ENCODE measurements around the gene AKAP3. TPM values are rescaled to one million over a fixed set of nuclear protein-coding genes. Genes with fewer than 3 reads are reported as not detected.

The AKAP3 gene
- total and polyA plus RNA-seq, 10 of the 15 experiments (the other 5 are each of a cell fraction or from before 2014, with no cell fraction given) = 0.40 to 2.4 (median 1.3) TPM

DNA sequence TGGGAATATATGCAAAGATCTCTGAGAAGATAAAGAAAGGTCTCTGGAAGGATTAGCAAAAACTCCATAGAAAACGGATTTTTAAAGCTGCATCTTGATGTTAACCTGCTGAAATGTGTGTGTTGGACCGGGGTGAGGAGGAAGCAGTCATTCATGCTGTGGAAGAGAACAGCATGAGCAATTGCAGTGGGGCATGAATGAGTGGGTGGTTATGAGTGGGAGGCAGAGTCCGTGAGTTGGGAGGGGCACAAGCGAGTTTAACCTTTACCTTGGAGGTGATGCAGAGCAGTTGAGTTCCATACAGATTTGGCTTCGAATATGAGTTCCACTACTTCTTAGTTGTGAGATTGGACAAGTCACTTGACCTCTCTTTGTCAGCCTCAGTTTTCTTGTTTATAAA, 41.9 kb upstream of the AKAP3 start:
- Histone ChIP-seq H3K4me3 (no peak overlapping the region), H3K27me3 (replicated peaks in 1 of 2; ENCODE audit: control insufficient read depth in 2 of 2, insufficient read depth in 2 of 2, low read length in 1 of 2) (no peaks in the 10 kb centered on the region), H3K27ac (ENCODE audit: control insufficient read depth, insufficient read depth) (no peak overlapping the region), H3K79me2 (ENCODE audit: control insufficient read depth, insufficient read depth, low read length) (no peaks in the 10 kb centered on the region), H3K9ac (ENCODE audit: control insufficient read depth, insufficient read depth, low read length) (no peak overlapping the region), H3K4me2 (ENCODE audit: control insufficient read depth, insufficient read depth) (no peak overlapping the region), H3K4me1 (ENCODE audit: control insufficient read depth, insufficient read depth, low read length) (no peaks in the 10 kb centered on the region), H4K20me1 (ENCODE audit: control insufficient read depth, insufficient read depth) (no peaks in the 10 kb centered on the region), H3K36me3 (ENCODE audit: control insufficient read depth in 2 of 2, insufficient read depth in 2 of 2, low read length in 1 of 2) (peaks cover 2 to 19% of the 10 kb centered on the region in 2 experiments), H2AFZ (ENCODE audit: control insufficient read depth, low read depth, low read length) (no peak overlapping the region), H3K9me3 (replicated peaks; ENCODE audit: control insufficient read depth, insufficient read depth, low read length) (no peaks in the 10 kb centered on the region)
- ChIA-PET RAD21 (ENCODE audit: unreplicated experiment) (no interaction called here), CTCF (interaction anchor here (0.6 kb wide), 1 partner anchor 223 kb away, joined by 3 read pairs; no protein-coding TSS in a partner anchor), SMC1A (ENCODE audit: uncharacterized antibody, unreplicated experiment) (no interaction called here), POLR2A (no interaction called here)
- BruUV-seq (replicated peaks) = no TSS peak
- ATAC-seq (no peak), FAIRE-seq (no peak), DNase-seq (ENCODE audit: low read depth, low spot score) (no peak)
- WGBS (ENCODE audit: insufficient coverage, insufficient replicate concordance, low lambda C conversion rate, missing lambda C conversion rate) = 90% methylated on average over 5 of the region's 5 CpGs
- intact Hi-C loops (cut with micrococcal nuclease; ENCODE audit: unreplicated experiment) = no loop called here
- in situ Hi-C loops (cut with MboI) = no loop called here
- TF ChIP-seq, protein P1, sequence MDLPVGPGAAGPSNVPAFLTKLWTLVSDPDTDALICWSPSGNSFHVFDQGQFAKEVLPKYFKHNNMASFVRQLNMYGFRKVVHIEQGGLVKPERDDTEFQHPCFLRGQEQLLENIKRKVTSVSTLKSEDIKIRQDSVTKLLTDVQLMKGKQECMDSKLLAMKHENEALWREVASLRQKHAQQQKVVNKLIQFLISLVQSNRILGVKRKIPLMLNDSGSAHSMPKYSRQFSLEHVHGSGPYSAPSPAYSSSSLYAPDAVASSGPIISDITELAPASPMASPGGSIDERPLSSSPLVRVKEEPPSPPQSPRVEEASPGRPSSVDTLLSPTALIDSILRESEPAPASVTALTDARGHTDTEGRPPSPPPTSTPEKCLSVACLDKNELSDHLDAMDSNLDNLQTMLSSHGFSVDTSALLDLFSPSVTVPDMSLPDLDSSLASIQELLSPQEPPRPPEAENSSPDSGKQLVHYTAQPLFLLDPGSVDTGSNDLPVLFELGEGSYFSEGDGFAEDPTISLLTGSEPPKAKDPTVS (IDR thresholded peaks at IDR 0.05; ENCODE audit: low read depth, low read length) = no peak
- TF ChIP-seq CHD1 (IDR thresholded peaks at IDR 0.05; ENCODE audit: low read depth, low read length) = no peak
- no peak for TF ChIP-seq ZNF274 (IDR thresholded peaks at IDR 0.05; ENCODE audit: insufficient read depth, insufficient read length)
- TF ChIP-seq, protein P2, sequence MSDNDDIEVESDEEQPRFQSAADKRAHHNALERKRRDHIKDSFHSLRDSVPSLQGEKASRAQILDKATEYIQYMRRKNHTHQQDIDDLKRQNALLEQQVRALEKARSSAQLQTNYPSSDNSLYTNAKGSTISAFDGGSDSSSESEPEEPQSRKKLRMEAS (IDR thresholded peaks at IDR 0.05; ENCODE audit: low read depth, low read length) = no peak
- TF ChIP-seq, protein P3, sequence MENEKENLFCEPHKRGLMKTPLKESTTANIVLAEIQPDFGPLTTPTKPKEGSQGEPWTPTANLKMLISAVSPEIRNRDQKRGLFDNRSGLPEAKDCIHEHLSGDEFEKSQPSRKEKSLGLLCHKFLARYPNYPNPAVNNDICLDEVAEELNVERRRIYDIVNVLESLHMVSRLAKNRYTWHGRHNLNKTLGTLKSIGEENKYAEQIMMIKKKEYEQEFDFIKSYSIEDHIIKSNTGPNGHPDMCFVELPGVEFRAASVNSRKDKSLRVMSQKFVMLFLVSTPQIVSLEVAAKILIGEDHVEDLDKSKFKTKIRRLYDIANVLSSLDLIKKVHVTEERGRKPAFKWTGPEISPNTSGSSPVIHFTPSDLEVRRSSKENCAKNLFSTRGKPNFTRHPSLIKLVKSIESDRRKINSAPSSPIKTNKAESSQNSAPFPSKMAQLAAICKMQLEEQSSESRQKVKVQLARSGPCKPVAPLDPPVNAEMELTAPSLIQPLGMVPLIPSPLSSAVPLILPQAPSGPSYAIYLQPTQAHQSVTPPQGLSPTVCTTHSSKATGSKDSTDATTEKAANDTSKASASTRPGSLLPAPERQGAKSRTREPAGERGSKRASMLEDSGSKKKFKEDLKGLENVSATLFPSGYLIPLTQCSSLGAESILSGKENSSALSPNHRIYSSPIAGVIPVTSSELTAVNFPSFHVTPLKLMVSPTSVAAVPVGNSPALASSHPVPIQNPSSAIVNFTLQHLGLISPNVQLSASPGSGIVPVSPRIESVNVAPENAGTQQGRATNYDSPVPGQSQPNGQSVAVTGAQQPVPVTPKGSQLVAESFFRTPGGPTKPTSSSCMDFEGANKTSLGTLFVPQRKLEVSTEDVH (IDR thresholded peaks at IDR 0.05; ENCODE audit: low read depth, partially characterized antibody) = no peak
- no peak for TF ChIP-seq MYB (IDR thresholded peaks at IDR 0.05; ENCODE audit: borderline replicate concordance, low read depth, low read length)
- no peak for TF ChIP-seq ASH2L (IDR thresholded peaks at IDR 0.05; ENCODE audit: borderline replicate concordance, low read depth)
- TF ChIP-seq NFYA (IDR thresholded peaks at IDR 0.05; ENCODE audit: borderline replicate concordance, low read depth, low read length) = no peak
- no peak for TF ChIP-seq NRF1 (conservative IDR thresholded peaks at IDR 0.05; ENCODE audit: low read depth, low read length)
- TF ChIP-seq JUND (IDR thresholded peaks at IDR 0.05; ENCODE audit: low read depth, low read length) = no peak
- TF ChIP-seq, protein P4, sequence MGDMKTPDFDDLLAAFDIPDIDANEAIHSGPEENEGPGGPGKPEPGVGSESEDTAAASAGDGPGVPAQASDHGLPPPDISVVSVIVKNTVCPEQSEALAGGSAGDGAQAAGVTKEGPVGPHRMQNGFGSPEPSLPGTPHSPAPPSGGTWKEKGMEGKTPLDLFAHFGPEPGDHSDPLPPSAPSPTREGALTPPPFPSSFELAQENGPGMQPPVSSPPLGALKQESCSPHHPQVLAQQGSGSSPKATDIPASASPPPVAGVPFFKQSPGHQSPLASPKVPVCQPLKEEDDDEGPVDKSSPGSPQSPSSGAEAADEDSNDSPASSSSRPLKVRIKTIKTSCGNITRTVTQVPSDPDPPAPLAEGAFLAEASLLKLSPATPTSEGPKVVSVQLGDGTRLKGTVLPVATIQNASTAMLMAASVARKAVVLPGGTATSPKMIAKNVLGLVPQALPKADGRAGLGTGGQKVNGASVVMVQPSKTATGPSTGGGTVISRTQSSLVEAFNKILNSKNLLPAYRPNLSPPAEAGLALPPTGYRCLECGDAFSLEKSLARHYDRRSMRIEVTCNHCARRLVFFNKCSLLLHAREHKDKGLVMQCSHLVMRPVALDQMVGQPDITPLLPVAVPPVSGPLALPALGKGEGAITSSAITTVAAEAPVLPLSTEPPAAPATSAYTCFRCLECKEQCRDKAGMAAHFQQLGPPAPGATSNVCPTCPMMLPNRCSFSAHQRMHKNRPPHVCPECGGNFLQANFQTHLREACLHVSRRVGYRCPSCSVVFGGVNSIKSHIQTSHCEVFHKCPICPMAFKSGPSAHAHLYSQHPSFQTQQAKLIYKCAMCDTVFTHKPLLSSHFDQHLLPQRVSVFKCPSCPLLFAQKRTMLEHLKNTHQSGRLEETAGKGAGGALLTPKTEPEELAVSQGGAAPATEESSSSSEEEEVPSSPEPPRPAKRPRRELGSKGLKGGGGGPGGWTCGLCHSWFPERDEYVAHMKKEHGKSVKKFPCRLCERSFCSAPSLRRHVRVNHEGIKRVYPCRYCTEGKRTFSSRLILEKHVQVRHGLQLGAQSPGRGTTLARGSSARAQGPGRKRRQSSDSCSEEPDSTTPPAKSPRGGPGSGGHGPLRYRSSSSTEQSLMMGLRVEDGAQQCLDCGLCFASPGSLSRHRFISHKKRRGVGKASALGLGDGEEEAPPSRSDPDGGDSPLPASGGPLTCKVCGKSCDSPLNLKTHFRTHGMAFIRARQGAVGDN (IDR thresholded peaks at IDR 0.05) = no peak
- no peak for TF ChIP-seq RCOR1 (conservative IDR thresholded peaks at IDR 0.05; ENCODE audit: low read depth, low read length)
- no peak for TF ChIP-seq BMI1 (IDR thresholded peaks at IDR 0.05; ENCODE audit: borderline replicate concordance)
- no peak for TF ChIP-seq RELA (IDR thresholded peaks at IDR 0.05; ENCODE audit: borderline replicate concordance, partially characterized antibody)
- no peak for TF ChIP-seq BHLHE40 (IDR thresholded peaks at IDR 0.05; ENCODE audit: borderline replicate concordance in 1 of 2, low read depth in 2 of 2, low read length in 1 of 2)
